Panc1 (cell line): ENCODE measurements around the gene TTC17. TPM values are rescaled to one million over a fixed set of nuclear protein-coding genes. Genes with fewer than 3 reads are reported as not detected.

Experiments used
- ATAC-seq: fragments of 200-7000 bp; cut with Tn5 transposase; 2 replicates; pipeline ENCODE4 v1.9.1; 2020; ENCODE audit warnings: mild to moderate bottlenecking, moderate library complexity
- BruUV-seq: library from RNA; stranded (reverse); fragments of 400-500 nt; replicated peaks from 2 replicates; lab custom pipeline; 2021; lab: Mats Ljungman, UMichigan
- CTCF ChIA-PET: fragments of 300-600 bp; sonication (Branson Sonifier 250); formaldehyde crosslinking; loops from one replicate; lab custom pipeline; 2022; ENCODE audit warnings: antibody characterized with exemption; lab: Charles Lee
- POLR2A ChIA-PET: fragments of 300-600 bp; sonication (Branson Sonifier 250); formaldehyde crosslinking; loops from one replicate; lab custom pipeline; 2022; ENCODE audit warnings: antibody characterized with exemption; lab: Charles Lee
- DNase-seq: peaks from one replicate; pipeline ENCODE4 v3.0.0-alpha.2; 2010; ENCODE audit warnings: low read depth, low spot score
- H3K27ac ChIP-seq: 2 replicates; pipeline ENCODE4 v1.5.1; 2011; ENCODE audit warnings: mild to moderate bottlenecking, low read length, inconsistent platforms
- H3K27me3 ChIP-seq: fragments of 200-500 bp; sonication (Bioruptor generic); 2 replicates; pipeline ENCODE4 v1.6.0; 2014; ENCODE audit warnings: low read length, inconsistent platforms; ENCODE audit not compliant: control insufficient read depth, insufficient read depth
- H3K36me3 ChIP-seq: fragments of 200-500 bp; sonication (Bioruptor generic); 2 replicates; pipeline ENCODE4 v1.5.1; 2014; ENCODE audit warnings: inconsistent platforms, mild to moderate bottlenecking, low read length, moderate library complexity; ENCODE audit not compliant: control insufficient read depth, insufficient read depth
- H3K4me1 ChIP-seq: 2 replicates; pipeline ENCODE4 v1.5.1; 2011; ENCODE audit warnings: inconsistent platforms, mild to moderate bottlenecking, low read length, moderate library complexity; ENCODE audit not compliant: control insufficient read depth, insufficient read depth
- H3K4me3 ChIP-seq, 2 experiments: 2 replicates each; pipeline ENCODE4 v1.5.1; 2011 to 2012; ENCODE audit warnings: low read depth in 2 of 2, low read length in 2 of 2, mild to moderate bottlenecking in 2 of 2, inconsistent platforms in 1 of 2, moderate library complexity in 1 of 2
- H3K9me3 ChIP-seq: fragments of 200-500 bp; sonication (Bioruptor generic); 2 replicates; pipeline ENCODE4 v1.5.1; 2014; ENCODE audit warnings: low read depth, mild to moderate bottlenecking, inconsistent platforms, low read length, moderate library complexity; ENCODE audit not compliant: control insufficient read depth, insufficient read depth
- CTCF ChIP-seq: fragments of 450-650 bp; IDR thresholded peaks from 2 replicates; pipeline ENCODE4 v1.5.1; 2017; ENCODE audit warnings: mild to moderate bottlenecking
- POLR2AphosphoS5 ChIP-seq: IDR thresholded peaks from 2 replicates; pipeline ENCODE4 v1.6.1; 2012; ENCODE audit warnings: mild to moderate bottlenecking, low read depth, low read length, moderate library complexity
- REST ChIP-seq, 2 experiments: IDR thresholded peaks; 2 replicates each; pipeline ENCODE4 v1.6.1; 2011 to 2012; ENCODE audit warnings: low read depth in 2 of 2, control low read depth in 1 of 2, low read length in 1 of 2, mild to moderate bottlenecking in 1 of 2, moderate library complexity in 1 of 2; ENCODE audit not compliant: insufficient read depth in 1 of 2
- SIN3A ChIP-seq: IDR thresholded peaks from 2 replicates; pipeline ENCODE4 v1.6.1; 2012; ENCODE audit warnings: low read depth, mild to moderate bottlenecking, low read length, moderate library complexity, borderline replicate concordance; ENCODE audit not compliant: insufficient read depth
- TCF7L2 ChIP-seq: IDR thresholded peaks from 2 replicates; pipeline ENCODE4 v1.6.1; 2011; ENCODE audit warnings: mild to moderate bottlenecking, low read depth, low read length, inconsistent platforms
- in situ Hi-C: cut with HindIII; loops from 2 replicates; pipeline ENCODE4 v1.10.0; 2016; ENCODE audit warnings: low sequenced_read_pairs, low pct_unique_long_range_greater_than_20kb
- intact Hi-C: fragments of 100-400 bp; cut with micrococcal nuclease; formaldehyde crosslinking; loops from one replicate; pipeline ENCODE4 v1.10.0; 2022; ENCODE audit not compliant: unreplicated experiment
- total RNA-seq: library from RNA; stranded (reverse); gene quantifications from one replicate; pipeline ENCODE4 v1.2.1, GENCODE V29; 2021; ENCODE audit not compliant: unreplicated experiment

TTC17 gene
- total RNA-seq, 1 experiment from 2014 or later, result 54.2 TPM

- Histone ChIP-seq H3K9me3 (no peaks in the 10 kb centered on the region), H3K4me3 (no peak overlapping the region), H3K27ac (no peak overlapping the region), H3K27me3 (no peaks in the 10 kb centered on the region), H3K4me1 (no peaks in the 10 kb centered on the region), H3K36me3 (peaks cover 10% of the 10 kb centered on the region; the same call in 1 of the 2 replicates)
- intact Hi-C loops (no loop called here), in situ Hi-C loops (no loop called here)
- BruUV-seq, result no TSS peak
- TF ChIP-seq SIN3A (no peak), CTCF (no peak), TCF7L2 (no peak), REST (IDR thresholded peaks at IDR 0.05; ENCODE audit: insufficient read depth in 1 of 2, low read depth in 2 of 2, low read length in 1 of 2) (no peak), POLR2AphosphoS5 (no peak)
- CTCF ChIA-PET, result no interaction called here
- DNase-seq, result no peak
- POLR2A ChIA-PET, result no interaction called here
- ATAC-seq, result no peak
Measured at GRCh38 chr11:43384393-43384792, 25.7 kb downstream of the TTC17 start.

GRCh38 chr11:43392713-43393112, 34.0 kb downstream of the TTC17 start:
- ATAC-seq, result no peak
- intact Hi-C loops, result no loop called here
- no peaks in the 10 kb centered on the region for H3K27me3 ChIP-seq
- BruUV-seq, result no TSS peak
- H3K4me1 ChIP-seq, result no peaks in the 10 kb centered on the region
- H3K36me3 ChIP-seq, result peaks cover 43% of the 10 kb centered on the region
- no peak overlapping the region for H3K4me3 ChIP-seq
- ChIA-PET CTCF (no interaction called here), POLR2A (no interaction called here)
- TF ChIP-seq CTCF, result no peak
- no peak for TF ChIP-seq SIN3A
- TF ChIP-seq POLR2AphosphoS5, result no peak
- H3K27ac ChIP-seq, result no peak overlapping the region
- in situ Hi-C loops, result no loop called here
- DNase-seq, result no peak
- no peaks in the 10 kb centered on the region for H3K9me3 ChIP-seq
